ENCODE results near the gene ZNF335.

Gene ZNF335

DNA sequence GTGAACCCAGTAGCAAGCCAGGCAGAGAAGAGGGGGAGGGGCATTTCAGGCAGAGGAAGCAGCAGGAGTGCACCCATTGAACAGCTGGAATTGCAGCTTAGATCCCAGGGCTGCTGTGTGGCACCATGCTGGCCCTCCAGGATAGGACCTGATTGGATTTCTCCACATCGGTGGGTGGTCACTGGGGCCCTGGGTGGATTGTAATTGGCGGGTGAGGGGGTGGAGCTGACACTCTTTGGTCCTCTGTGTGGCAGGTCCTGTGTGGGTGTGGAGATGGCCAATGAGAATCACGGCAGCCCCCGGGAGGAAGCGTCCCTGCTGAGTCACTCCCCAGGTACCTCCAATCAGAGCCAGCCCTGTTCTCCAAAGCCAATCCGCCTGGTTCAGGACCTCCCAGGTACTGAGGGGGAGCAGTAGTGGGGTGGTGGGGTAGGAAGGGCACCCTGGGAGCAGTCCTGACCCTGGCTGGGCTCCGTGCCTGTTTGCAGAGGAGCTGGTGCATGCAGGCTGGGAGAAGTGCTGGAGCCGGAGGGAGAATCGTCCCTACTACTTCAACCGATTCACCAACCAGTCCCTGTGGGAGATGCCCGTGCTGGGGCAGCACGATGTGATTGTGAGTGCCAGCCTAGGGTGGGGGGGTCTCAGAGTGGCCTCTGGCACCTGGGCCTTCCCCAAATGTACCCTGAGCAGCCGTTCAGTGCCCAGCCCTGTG is 33.1 kb downstream of the ZNF335 start:
- no peak for TF ChIP-seq EP300 (IDR thresholded peaks at IDR 0.05; ENCODE audit: borderline replicate concordance)
- TF ChIP-seq TEAD4 (IDR thresholded peaks at IDR 0.05): no peak
- TF ChIP-seq YY1 (IDR thresholded peaks at IDR 0.05; ENCODE audit: low read depth): no peak
- no peak for TF ChIP-seq TAF1 (IDR thresholded peaks at IDR 0.05; ENCODE audit: low read depth)
- no peak for TF ChIP-seq TCF12 (IDR thresholded peaks at IDR 0.05; ENCODE audit: low read depth)
- peak; percentile 44; the same call in 1 of the 2 replicates for TF ChIP-seq EGR1 (IDR thresholded peaks at IDR 0.05)
- no peak for TF ChIP-seq NFIC (IDR thresholded peaks at IDR 0.05)
- TF ChIP-seq, protein P1, sequence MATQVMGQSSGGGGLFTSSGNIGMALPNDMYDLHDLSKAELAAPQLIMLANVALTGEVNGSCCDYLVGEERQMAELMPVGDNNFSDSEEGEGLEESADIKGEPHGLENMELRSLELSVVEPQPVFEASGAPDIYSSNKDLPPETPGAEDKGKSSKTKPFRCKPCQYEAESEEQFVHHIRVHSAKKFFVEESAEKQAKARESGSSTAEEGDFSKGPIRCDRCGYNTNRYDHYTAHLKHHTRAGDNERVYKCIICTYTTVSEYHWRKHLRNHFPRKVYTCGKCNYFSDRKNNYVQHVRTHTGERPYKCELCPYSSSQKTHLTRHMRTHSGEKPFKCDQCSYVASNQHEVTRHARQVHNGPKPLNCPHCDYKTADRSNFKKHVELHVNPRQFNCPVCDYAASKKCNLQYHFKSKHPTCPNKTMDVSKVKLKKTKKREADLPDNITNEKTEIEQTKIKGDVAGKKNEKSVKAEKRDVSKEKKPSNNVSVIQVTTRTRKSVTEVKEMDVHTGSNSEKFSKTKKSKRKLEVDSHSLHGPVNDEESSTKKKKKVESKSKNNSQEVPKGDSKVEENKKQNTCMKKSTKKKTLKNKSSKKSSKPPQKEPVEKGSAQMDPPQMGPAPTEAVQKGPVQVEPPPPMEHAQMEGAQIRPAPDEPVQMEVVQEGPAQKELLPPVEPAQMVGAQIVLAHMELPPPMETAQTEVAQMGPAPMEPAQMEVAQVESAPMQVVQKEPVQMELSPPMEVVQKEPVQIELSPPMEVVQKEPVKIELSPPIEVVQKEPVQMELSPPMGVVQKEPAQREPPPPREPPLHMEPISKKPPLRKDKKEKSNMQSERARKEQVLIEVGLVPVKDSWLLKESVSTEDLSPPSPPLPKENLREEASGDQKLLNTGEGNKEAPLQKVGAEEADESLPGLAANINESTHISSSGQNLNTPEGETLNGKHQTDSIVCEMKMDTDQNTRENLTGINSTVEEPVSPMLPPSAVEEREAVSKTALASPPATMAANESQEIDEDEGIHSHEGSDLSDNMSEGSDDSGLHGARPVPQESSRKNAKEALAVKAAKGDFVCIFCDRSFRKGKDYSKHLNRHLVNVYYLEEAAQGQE (IDR thresholded peaks at IDR 0.05; ENCODE audit: low read depth): no peak
- TF ChIP-seq ZBTB7A (IDR thresholded peaks at IDR 0.05; ENCODE audit: low read depth): no peak
- TF ChIP-seq CREB1 (IDR thresholded peaks at IDR 0.05; ENCODE audit: low read depth): no peak
- TF ChIP-seq, protein P2, sequence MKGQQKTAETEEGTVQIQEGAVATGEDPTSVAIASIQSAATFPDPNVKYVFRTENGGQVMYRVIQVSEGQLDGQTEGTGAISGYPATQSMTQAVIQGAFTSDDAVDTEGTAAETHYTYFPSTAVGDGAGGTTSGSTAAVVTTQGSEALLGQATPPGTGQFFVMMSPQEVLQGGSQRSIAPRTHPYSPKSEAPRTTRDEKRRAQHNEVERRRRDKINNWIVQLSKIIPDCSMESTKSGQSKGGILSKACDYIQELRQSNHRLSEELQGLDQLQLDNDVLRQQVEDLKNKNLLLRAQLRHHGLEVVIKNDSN (IDR thresholded peaks at IDR 0.05): no peak
- TF ChIP-seq FOXM1 (IDR thresholded peaks at IDR 0.05; ENCODE audit: borderline replicate concordance, low read depth): no peak
- no peak for TF ChIP-seq CEBPB (IDR thresholded peaks at IDR 0.05)
- no peak for TF ChIP-seq RAD21 (IDR thresholded peaks at IDR 0.05; ENCODE audit: low read depth)
- TF ChIP-seq, protein P3, sequence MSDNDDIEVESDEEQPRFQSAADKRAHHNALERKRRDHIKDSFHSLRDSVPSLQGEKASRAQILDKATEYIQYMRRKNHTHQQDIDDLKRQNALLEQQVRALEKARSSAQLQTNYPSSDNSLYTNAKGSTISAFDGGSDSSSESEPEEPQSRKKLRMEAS (IDR thresholded peaks at IDR 0.05): peak; percentile 12; the same call in 1 of the 2 replicates

DNA sequence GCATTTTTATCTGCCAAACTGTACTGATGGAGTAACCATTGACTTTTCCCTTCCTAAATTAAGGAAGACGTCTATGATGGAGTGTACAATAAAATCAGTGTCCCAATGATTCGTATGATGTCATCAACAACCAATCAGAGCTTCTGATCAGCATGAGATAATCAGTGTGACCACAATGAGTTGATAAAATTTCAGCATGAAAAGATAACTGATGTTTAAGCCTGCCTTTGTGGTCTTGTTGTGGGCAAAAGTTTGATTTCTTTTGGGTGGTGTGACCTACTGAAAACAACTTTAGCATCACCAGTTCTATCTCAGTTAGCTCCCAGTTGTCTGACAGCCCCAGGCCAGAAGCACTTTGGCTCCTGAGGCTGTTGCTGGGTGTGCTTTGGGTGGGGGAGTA is 34.2 kb downstream of the ZNF335 start:
- TF ChIP-seq, protein P2 (IDR thresholded peaks at IDR 0.05): no peak
- TF ChIP-seq TCF12 (IDR thresholded peaks at IDR 0.05; ENCODE audit: low read depth) (no peak), ZBTB7A (IDR thresholded peaks at IDR 0.05; ENCODE audit: low read depth) (no peak), FOXM1 (IDR thresholded peaks at IDR 0.05; ENCODE audit: borderline replicate concordance, low read depth) (no peak), RAD21 (IDR thresholded peaks at IDR 0.05; ENCODE audit: low read depth) (no peak), TAF1 (IDR thresholded peaks at IDR 0.05; ENCODE audit: low read depth) (no peak)
- TF ChIP-seq, protein P1 (IDR thresholded peaks at IDR 0.05; ENCODE audit: low read depth): no peak

DNA sequence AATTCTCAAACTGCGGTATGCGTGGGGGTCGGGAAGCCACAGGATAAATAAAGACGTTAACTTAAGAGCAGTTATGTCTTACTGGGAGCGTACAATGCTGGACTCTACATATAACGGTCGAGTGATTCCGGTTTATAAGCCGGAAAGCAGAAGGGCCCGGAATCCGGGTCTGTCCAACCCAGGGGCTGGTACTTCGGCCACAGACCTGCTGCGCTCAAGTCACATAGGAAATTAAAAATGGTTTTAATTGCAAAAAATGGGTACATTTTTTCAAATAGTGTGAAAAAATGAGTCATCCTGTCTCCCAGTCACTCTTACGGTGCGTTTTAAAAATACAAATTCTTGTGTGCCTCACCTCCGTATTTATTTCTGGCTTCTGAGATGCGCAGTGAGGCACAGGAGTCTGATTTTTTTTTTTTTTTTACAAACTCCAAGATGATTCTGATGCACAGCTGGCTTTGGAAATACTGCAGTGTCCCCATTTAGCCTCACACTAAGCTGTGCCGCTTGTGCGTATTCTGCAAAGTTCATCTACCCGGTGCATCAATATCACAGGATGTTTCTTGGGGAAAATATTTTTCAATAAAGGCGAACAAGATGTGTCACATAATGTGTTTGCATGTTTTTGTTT is 36.5 kb downstream of the ZNF335 start:
- TF ChIP-seq TEAD4 (IDR thresholded peaks at IDR 0.05) (no peak), EGR1 (IDR thresholded peaks at IDR 0.05) (no peak)
- TF ChIP-seq, protein P1 (IDR thresholded peaks at IDR 0.05; ENCODE audit: low read depth): no peak
- TF ChIP-seq, protein P3 (IDR thresholded peaks at IDR 0.05): no peak

DNA sequence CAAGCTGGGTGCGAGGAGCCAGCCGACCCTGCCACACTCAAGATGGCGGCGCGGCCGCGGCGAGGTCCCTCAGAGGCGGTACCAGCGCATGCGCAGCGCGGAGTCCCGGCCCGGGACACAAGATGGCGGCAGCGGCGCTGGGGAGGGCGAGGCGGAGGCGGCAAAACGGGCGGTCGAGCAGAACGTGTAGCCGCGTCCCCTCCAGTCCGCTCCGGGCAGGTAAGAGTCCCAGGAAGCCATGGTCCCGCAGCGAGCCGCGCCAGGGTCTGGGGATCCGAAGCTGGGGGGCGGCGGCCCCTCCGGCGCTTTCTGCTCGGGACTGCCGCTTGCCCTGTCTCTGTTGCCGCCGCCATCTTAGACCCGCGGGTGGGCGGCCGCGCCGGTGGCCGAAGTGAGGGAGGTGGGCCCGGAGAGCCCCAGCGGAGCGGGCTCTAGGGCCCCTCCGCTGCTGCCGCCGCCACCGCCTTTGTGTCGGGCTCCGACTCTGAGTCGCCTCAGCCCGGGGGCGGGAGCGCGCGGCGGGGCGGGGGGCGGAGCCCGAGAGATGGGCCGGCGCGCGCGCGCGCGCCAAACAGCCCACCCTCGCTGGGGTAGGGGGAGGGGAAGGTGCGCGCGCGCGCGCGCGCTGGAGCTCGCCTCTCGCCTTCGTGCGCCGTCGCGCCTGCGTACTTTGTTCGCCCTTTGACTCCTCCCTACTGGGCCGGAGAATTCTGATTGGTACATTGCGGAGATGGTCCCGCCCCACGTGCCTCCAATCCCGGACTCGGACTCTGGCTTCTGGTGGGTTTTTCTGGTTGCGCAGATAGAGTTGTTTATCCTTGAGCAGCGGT is 37.2 kb downstream of the ZNF335 start, which contains the start of gene PCIF1:
PCIF1 (plus strand) TSS at position 98 of the 830 bp plus-strand sequence. CDS start 4,317 bp downstream, outside the sequence.
- TF ChIP-seq TCF12 (IDR thresholded peaks at IDR 0.05; ENCODE audit: low read depth) (peak; percentile 60; the same call in 1 of the 2 replicates), EP300 (IDR thresholded peaks at IDR 0.05; ENCODE audit: borderline replicate concordance) (no peak; the same call in 1 of the 2 replicates), FOXM1 (IDR thresholded peaks at IDR 0.05; ENCODE audit: borderline replicate concordance, low read depth) (no peak), YY1 (IDR thresholded peaks at IDR 0.05; ENCODE audit: low read depth) (peak; percentile 100), CEBPB (IDR thresholded peaks at IDR 0.05) (no peak), CREB1 (IDR thresholded peaks at IDR 0.05; ENCODE audit: low read depth) (no peak), EGR1 (IDR thresholded peaks at IDR 0.05) (peak; percentile 83), ZBTB7A (IDR thresholded peaks at IDR 0.05; ENCODE audit: low read depth) (no peak), TAF1 (IDR thresholded peaks at IDR 0.05; ENCODE audit: low read depth) (peak; percentile 100), RAD21 (IDR thresholded peaks at IDR 0.05; ENCODE audit: low read depth) (no peak), TEAD4 (IDR thresholded peaks at IDR 0.05) (peak; percentile 44; the same call in 1 of the 2 replicates), NFIC (IDR thresholded peaks at IDR 0.05) (no peak)
- TF ChIP-seq, protein P1 (IDR thresholded peaks at IDR 0.05; ENCODE audit: low read depth): peak; percentile 39; the same call in 1 of the 2 replicates
- TF ChIP-seq, protein P3 (IDR thresholded peaks at IDR 0.05): 0 out of 2 replicates have a peak, but pooled peaks have one; percentile 49
- TF ChIP-seq, protein P2 (IDR thresholded peaks at IDR 0.05): peak; percentile 89

Measured in Ishikawa (cell line).